ENCODE measurements around the gene HNF1A.

The HNF1A gene

GRCh38 chr12:121050725-121051124 lies 72.4 kb downstream of the HNF1A start:
- DNase-seq (ENCODE audit: low read depth) = no peak

All from fibroblast of gingiva (primary cell).